Glutamatergic neuron (in vitro differentiated cells): ENCODE data around the gene ZNF804B. TPM values are rescaled to one million over a fixed set of nuclear protein-coding genes. Genes with fewer than 3 reads are reported as not detected.

Experiments used
- DNase-seq: peaks from one replicate; pipeline ENCODE4 v3.0.0; 2022
- H3K27ac Mint-ChIP-seq: one replicate; pipeline ENCODE4 v1.8.0; 2020; ENCODE audit warnings: mild to moderate bottlenecking, mixed read lengths, inconsistent platforms; ENCODE audit not compliant: unreplicated experiment
- H3K27me3 Mint-ChIP-seq: one replicate; pipeline ENCODE4 v1.8.0; 2020; ENCODE audit warnings: mild to moderate bottlenecking, moderate library complexity, mixed read lengths, inconsistent platforms; ENCODE audit not compliant: unreplicated experiment
- H3K36me3 Mint-ChIP-seq: one replicate; pipeline ENCODE4 v1.8.0; 2020; ENCODE audit warnings: mild to moderate bottlenecking, mixed read lengths, inconsistent platforms; ENCODE audit not compliant: unreplicated experiment
- H3K4me1 Mint-ChIP-seq: one replicate; pipeline ENCODE4 v1.8.0; 2020; ENCODE audit warnings: mild to moderate bottlenecking, low read depth, mixed read lengths, inconsistent platforms; ENCODE audit not compliant: unreplicated experiment
- H3K4me3 Mint-ChIP-seq: one replicate; pipeline ENCODE4 v1.8.0; 2020; ENCODE audit warnings: mild to moderate bottlenecking, mixed read lengths, inconsistent platforms; ENCODE audit not compliant: unreplicated experiment
- H3K9me3 Mint-ChIP-seq: one replicate; pipeline ENCODE4 v1.8.0; 2020; ENCODE audit warnings: mild to moderate bottlenecking, moderate library complexity, mixed read lengths, inconsistent platforms; ENCODE audit not compliant: unreplicated experiment
- total RNA-seq: library from RNA; stranded (reverse); fragmentation: NEBNext Ultra II Directional; extraction: Animal tissue kit (Norgen Biotek cat#: 25700); gene quantifications from one replicate; pipeline ENCODE4 v1.2.1, GENCODE V29; 2021; ENCODE audit not compliant: unreplicated experiment
- TF ChIP-seq, protein P1 (sequence below): fragments of 200-600 bp; sonication (generic); IDR thresholded peaks from one replicate; pipeline ENCODE4 v1.5.0; 2021; ENCODE audit not compliant: partially characterized antibody, unreplicated experiment

The ZNF804B gene
- total RNA-seq, 1 donor from 2014 or later = 0.10 TPM

DNA sequence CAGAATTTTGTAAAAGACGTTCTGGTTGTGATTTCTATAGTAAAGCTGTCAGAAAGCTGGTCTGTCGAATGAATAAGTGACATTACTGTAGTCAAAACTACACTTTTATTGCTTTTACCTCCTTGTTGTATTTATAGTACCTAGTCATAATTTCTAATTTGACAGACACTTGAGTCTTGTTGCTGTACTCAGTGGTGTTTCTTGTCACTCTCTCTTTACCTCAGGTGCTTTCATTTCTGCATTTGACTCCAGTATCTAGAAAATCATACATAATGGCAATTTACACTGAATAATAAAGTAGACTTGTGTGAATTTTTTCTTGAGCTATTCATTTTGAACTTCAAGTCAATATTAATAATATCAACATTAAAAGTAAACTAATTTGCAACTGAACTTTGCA is 293.6 kb downstream of the ZNF804B start:
- H3K27me3 Mint-ChIP-seq = no peaks in the 10 kb centered on the region
- no peaks in the 10 kb centered on the region for H3K36me3 Mint-ChIP-seq
- no peaks in the 10 kb centered on the region for H3K9me3 Mint-ChIP-seq
- no peak for DNase-seq
- H3K27ac Mint-ChIP-seq = no peak overlapping the region
- TF ChIP-seq, protein P1, sequence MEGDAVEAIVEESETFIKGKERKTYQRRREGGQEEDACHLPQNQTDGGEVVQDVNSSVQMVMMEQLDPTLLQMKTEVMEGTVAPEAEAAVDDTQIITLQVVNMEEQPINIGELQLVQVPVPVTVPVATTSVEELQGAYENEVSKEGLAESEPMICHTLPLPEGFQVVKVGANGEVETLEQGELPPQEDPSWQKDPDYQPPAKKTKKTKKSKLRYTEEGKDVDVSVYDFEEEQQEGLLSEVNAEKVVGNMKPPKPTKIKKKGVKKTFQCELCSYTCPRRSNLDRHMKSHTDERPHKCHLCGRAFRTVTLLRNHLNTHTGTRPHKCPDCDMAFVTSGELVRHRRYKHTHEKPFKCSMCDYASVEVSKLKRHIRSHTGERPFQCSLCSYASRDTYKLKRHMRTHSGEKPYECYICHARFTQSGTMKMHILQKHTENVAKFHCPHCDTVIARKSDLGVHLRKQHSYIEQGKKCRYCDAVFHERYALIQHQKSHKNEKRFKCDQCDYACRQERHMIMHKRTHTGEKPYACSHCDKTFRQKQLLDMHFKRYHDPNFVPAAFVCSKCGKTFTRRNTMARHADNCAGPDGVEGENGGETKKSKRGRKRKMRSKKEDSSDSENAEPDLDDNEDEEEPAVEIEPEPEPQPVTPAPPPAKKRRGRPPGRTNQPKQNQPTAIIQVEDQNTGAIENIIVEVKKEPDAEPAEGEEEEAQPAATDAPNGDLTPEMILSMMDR = no peak
- H3K4me3 Mint-ChIP-seq = no peak overlapping the region
- no peaks in the 10 kb centered on the region for H3K4me1 Mint-ChIP-seq

DNA sequence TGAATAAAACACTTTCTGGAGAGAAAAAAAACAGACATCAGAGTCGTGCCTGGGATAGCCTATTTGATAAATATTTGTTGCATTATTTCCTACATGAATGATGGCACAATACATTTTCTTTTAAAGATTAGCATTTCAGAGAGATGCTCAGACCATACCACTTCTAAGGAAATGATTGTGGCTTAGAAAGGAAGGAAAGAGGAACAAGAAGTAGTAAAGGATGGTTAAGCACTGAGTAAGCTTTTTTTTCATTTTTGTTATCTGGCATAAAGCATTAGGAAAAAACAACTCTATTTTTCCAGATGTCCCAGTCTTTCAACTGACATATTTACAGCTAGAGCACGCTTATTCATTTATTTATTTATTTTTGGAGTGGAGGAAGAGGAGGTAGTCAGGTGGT is 294.9 kb downstream of the ZNF804B start:
- TF ChIP-seq, protein P1 = no peak
- Mint-ChIP-seq H3K36me3 (no peaks in the 10 kb centered on the region), H3K4me1 (no peaks in the 10 kb centered on the region), H3K4me3 (no peak overlapping the region), H3K27ac (no peak overlapping the region), H3K9me3 (no peaks in the 10 kb centered on the region), H3K27me3 (no peaks in the 10 kb centered on the region)
- no peak for DNase-seq

DNA sequence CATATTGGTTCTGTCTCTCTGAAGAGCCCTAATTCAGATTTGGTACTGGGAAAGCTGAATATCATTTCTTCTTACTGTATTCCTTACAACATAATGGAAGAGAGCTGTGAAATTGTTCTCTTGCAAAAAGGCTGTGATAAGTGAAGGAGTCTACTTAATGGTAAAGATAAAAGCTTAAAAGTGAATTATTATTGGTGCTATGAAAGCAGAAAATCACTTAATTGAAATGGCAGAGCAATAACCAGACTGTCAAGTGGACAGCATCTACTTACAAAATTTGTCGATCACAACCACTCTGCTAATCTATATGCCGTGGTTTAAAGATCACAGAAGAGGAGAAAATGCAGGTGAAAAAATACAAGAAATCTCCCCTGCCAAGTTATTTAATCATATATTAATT is 300.7 kb downstream of the ZNF804B start:
- H3K27me3 Mint-ChIP-seq = no peaks in the 10 kb centered on the region
- H3K9me3 Mint-ChIP-seq = no peaks in the 10 kb centered on the region
- no peaks in the 10 kb centered on the region for H3K36me3 Mint-ChIP-seq
- H3K27ac Mint-ChIP-seq = no peak overlapping the region
- TF ChIP-seq, protein P1 = no peak
- no peak for DNase-seq
- no peaks in the 10 kb centered on the region for H3K4me1 Mint-ChIP-seq
- H3K4me3 Mint-ChIP-seq = no peak overlapping the region

DNA sequence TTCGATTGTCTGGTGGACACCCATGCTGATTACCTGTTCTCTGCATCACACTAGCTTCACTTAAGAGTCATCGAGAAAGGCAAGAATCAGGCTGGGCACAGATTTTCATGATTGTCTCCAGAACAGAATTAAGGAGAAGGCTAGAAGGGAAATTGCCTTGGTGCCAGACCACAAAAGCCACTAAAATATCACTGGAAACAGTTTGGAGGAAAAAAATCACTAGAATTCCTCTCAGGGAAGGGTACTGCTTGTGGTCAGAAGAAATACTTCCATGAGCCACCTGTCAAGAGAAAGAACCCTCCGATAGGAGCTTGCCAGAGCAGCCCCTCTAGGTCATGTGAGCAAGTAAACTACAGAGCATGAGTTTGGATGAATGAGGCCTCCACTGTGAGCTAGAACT is 305.3 kb downstream of the ZNF804B start:
- Mint-ChIP-seq H3K27ac (no peak overlapping the region), H3K9me3 (no peaks in the 10 kb centered on the region), H3K4me3 (no peak overlapping the region), H3K27me3 (peaks cover 1% of the 10 kb centered on the region), H3K4me1 (no peaks in the 10 kb centered on the region), H3K36me3 (no peaks in the 10 kb centered on the region)
- no peak for DNase-seq
- TF ChIP-seq, protein P1 = no peak

DNA sequence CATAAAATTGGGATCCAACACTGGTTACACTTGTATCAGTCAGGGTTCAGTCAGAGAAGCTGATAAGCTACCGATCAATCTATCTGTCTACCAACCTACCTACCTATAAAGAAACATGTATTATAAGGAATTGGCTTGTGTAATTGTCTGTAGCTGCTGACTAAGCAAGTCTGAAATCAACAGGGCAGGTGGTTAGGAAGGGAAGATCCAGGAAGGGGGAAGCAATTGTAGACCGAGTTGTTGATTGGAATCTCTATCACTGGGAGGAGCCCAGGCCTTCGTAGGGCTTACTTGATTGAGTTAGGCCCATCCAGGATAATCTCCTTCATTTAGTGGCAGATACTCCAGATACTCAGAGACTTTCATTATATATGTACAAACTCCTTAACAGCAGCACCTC is 307.5 kb downstream of the ZNF804B start:
- Mint-ChIP-seq H3K4me3 (no peak overlapping the region), H3K27ac (no peak overlapping the region), H3K9me3 (no peaks in the 10 kb centered on the region), H3K36me3 (no peaks in the 10 kb centered on the region), H3K27me3 (peaks cover 1% of the 10 kb centered on the region), H3K4me1 (no peaks in the 10 kb centered on the region)
- TF ChIP-seq, protein P1 = no peak
- no peak for DNase-seq
